ENCODE measurements around the gene HMG20A.

DNA sequence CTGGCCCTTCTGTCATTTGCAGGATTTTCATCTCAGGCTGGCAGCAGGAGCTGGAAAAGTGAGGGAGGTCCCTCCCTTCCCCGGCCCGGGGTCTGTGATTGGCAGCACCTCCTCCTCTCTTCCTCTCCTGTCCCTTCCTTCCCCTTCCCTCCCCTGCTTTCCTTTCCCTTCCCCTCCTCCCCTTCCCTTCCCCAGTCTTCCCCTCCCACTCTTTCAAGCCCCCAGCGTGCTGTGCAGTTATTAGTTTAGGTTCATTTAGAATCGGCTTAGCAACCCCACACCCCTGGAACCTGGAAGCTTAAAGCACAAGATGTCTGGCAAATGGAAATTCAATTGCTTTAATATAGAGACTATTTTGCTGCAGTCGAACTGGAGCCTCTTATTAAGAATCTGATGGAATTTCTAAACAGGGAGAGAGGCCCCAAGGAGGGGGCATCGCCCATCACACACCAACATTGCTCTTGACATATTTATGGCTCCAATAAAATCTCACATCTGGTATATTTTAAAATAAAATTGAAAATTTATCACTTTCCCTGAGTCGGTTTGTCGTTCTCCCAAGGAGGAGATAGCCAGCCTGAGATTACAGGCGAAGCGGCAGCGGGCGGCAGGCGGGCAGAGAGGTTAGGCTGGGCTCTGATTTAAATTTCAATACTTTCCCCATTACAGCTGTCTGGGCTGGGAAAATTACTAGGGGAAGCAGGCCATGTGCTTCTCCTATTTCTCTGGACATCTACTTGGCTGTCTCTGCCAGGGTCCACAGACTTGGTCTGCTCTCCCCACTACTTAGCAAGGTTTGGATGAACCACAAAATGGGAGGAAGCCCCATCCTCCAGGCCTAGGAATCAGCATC, 113.1 kb downstream of the HMG20A start:
- TF ChIP-seq YY1 (IDR thresholded peaks at IDR 0.05; ENCODE audit: insufficient read depth, insufficient read length) (no peak), SUZ12 (IDR thresholded peaks at IDR 0.05; ENCODE audit: extremely low read depth, insufficient read depth, insufficient read length) (no peak), ZNF274 (IDR thresholded peaks at IDR 0.05; ENCODE audit: low read depth, low read length) (no peak)
